HepG2 (cell line): ENCODE results near the gene ANKHD1. TPM values are rescaled to one million over a fixed set of nuclear protein-coding genes. Genes with fewer than 3 reads are reported as not detected.
A peak's percentile ranks its signal among the peaks of the same experiment; 100 is the strongest.

Experiments
- ARID4A ChIP-seq: sonication (generic); formaldehyde crosslinking; IDR thresholded peaks from 2 replicates; pipeline ENCODE4 v1.5.0; 2020; ENCODE audit warnings: mild to moderate bottlenecking, missing genetic modification reagents, borderline replicate concordance
- CREB1 ChIP-seq, 2 experiments: fragments of 450-650 bp in 1 of 2; IDR thresholded peaks; 2 replicates each; pipeline ENCODE4 v1.6.1; 2016 to 2017; ENCODE audit warnings: control low read depth in 1 of 2, mild to moderate bottlenecking in 1 of 2, missing compliant biosample characterization in 1 of 2, missing genetic modification characterization in 1 of 2
- GMEB2 ChIP-seq: IDR thresholded peaks from 2 replicates; pipeline ENCODE4 v1.6.1; 2016; ENCODE audit warnings: missing biosample characterization, missing genetic modification reagents, low read depth
- HES4 ChIP-seq: sonication (generic); formaldehyde crosslinking; IDR thresholded peaks from 2 replicates; pipeline ENCODE4 v1.9.0; 2021; ENCODE audit warnings: mild to moderate bottlenecking, missing genetic modification reagents, borderline replicate concordance
- IKZF5 ChIP-seq: IDR thresholded peaks from 2 replicates; pipeline ENCODE4 v1.6.1; 2018; ENCODE audit warnings: missing genetic modification reagents, mild to moderate bottlenecking, missing compliant biosample characterization
- IRF1 ChIP-seq: sonication (generic); formaldehyde crosslinking; IDR thresholded peaks from 2 replicates; pipeline ENCODE4 v1.4.0; 2020; ENCODE audit warnings: low read depth, mild to moderate bottlenecking, missing genetic modification reagents
- MED1 ChIP-seq: sonication (generic); formaldehyde crosslinking; IDR thresholded peaks from 2 replicates; pipeline ENCODE4 v1.4.0; 2020; ENCODE audit warnings: missing genetic modification reagents
- NFE2 ChIP-seq: sonication (generic); formaldehyde crosslinking; IDR thresholded peaks from 2 replicates; pipeline ENCODE4 v1.4.0; 2020; ENCODE audit warnings: missing genetic modification reagents
- PLRG1 ChIP-seq: fragments of 450-650 bp; conservative IDR thresholded peaks from 2 replicates; pipeline ENCODE4 v1.6.1; 2016
- SALL2 ChIP-seq: sonication (generic); formaldehyde crosslinking; IDR thresholded peaks from 2 replicates; pipeline ENCODE4 v1.8.1; 2023; ENCODE audit warnings: mild to moderate bottlenecking, missing genetic modification reagents, inconsistent platforms
- SP5 ChIP-seq: IDR thresholded peaks from 2 replicates; pipeline ENCODE4 v1.6.1; 2016; ENCODE audit warnings: low read depth, borderline replicate concordance
- TBX2 ChIP-seq: sonication (generic); formaldehyde crosslinking; IDR thresholded peaks from 2 replicates; pipeline ENCODE4 v1.5.0; 2020; ENCODE audit warnings: missing genetic modification reagents, mild to moderate bottlenecking, borderline replicate concordance
- ZBTB14 ChIP-seq: sonication (generic); formaldehyde crosslinking; IDR thresholded peaks from 2 replicates; pipeline ENCODE4 v1.4.0; 2020; ENCODE audit warnings: missing genetic modification reagents
- ZBTB2 ChIP-seq: sonication (generic); formaldehyde crosslinking; IDR thresholded peaks from 2 replicates; pipeline ENCODE4 v1.8.0; 2022; ENCODE audit warnings: low read depth, missing genetic modification reagents
- ZNF3 ChIP-seq: IDR thresholded peaks from 2 replicates; pipeline ENCODE4 v1.7.0; 2017; ENCODE audit warnings: inconsistent platforms
- ZNF484 ChIP-seq: sonication (generic); formaldehyde crosslinking; IDR thresholded peaks from 2 replicates; pipeline ENCODE4 v1.5.1; 2020; ENCODE audit warnings: mild to moderate bottlenecking, low read depth, missing genetic modification reagents, borderline replicate concordance
- ZNF512 ChIP-seq: sonication (generic); formaldehyde crosslinking; IDR thresholded peaks from 2 replicates; pipeline ENCODE4 v1.4.0; 2020; ENCODE audit warnings: mild to moderate bottlenecking, missing genetic modification reagents
- polyA plus RNA-seq, 8 experiments: library from polyadenylated mRNA; depleted of rRNA in 3 of 8; stranded (reverse) in 7 of 8; unstranded in 1 of 8; fragments of >200 nt; fragmentation: Illumina TruSeq in 4 of 8; extraction: Trizol in 4 of 8; gene quantifications; 2 replicates each; pipeline versions ENCODE4 v1.2.1 to v1.2.3, GENCODE V29; 2011 to 2016; ENCODE audit warnings: low read depth in 4 of 8, missing spikeins in 1 of 8, mixed read lengths in 1 of 8; ENCODE audit not compliant: insufficient read depth in 1 of 8
- total RNA-seq, 5 experiments: library from RNA; depleted of rRNA; stranded (reverse); fragments of >200 nt; fragmentation: Illumina TruSeq; extraction: Trizol; gene quantifications; 2 replicates each; pipeline ENCODE4 v1.2.3, GENCODE V29; 2016; ENCODE audit warnings: low read depth in 1 of 5

ANKHD1 gene
- total and polyA plus RNA-seq, 2 of the 13 experiments (the other 11 are each of a cell fraction or from before 2014, with no cell fraction given) = 69.9 to 82.0 TPM

GRCh38 chr5:140575309-140575708 lies 173.7 kb downstream of the ANKHD1 start (continued):
- TF ChIP-seq ZNF512 (no peak), ZBTB2 (CRISPR knock-in tag) (no peak), ARID4A (peak; percentile 58; the same call in 1 of the 2 replicates), TBX2 (no peak), CREB1 (IDR thresholded peaks at IDR 0.05) (no peak), CREB1 (CRISPR knock-in tag; IDR thresholded peaks at IDR 0.05) (no peak), ZNF3 (CRISPR knock-in tag) (no peak), NFE2 (CRISPR knock-in tag) (no peak), MED1 (CRISPR knock-in tag) (no peak), HES4 (CRISPR knock-in tag) (no peak), PLRG1 (no peak), SALL2 (CRISPR knock-in tag) (no peak), GMEB2 (CRISPR knock-in tag) (no peak), ZBTB14 (no peak), SP5 (CRISPR knock-in tag) (no peak), ZNF484 (CRISPR knock-in tag) (no peak), IKZF5 (peak; percentile 52; the same call in 1 of the 2 replicates), IRF1 (CRISPR knock-in tag) (no peak)
